Activated CD4-positive, CD25-positive, alpha-beta regulatory T cell treated with anti-CD3 and anti-CD28 coated beads, Interleukin-2, amount 50 U/mL, for 24 hours (primary cell): ENCODE data around the gene LPCAT1.
"Not testable (repeated sequence)": the region's sequence is repeated elsewhere in the genome, so short reads cannot be mapped to it uniquely, and the experiment has no call there.

Experiments used
- ATAC-seq, 2 donors: fragments of 150-1000 bp; cut with Tn5 transposase; one replicate each; pipeline ENCODE4 v1.10.0; 2021; ENCODE audit warnings: mild to moderate bottlenecking in 1 of 2, moderate library complexity in 1 of 2

Gene LPCAT1

GRCh38 chr5:1540166-1540565 is 16.4 kb upstream of the LPCAT1 start:
- ATAC-seq, result no peak

- ATAC-seq, result not testable (repeated sequence)
Measured at GRCh38 chr5:1539393-1540161, 15.8 kb upstream of the LPCAT1 start.

- no peak for ATAC-seq
Measured at GRCh38 chr5:1538741-1539392, 15.1 kb upstream of the LPCAT1 start.

DNA sequence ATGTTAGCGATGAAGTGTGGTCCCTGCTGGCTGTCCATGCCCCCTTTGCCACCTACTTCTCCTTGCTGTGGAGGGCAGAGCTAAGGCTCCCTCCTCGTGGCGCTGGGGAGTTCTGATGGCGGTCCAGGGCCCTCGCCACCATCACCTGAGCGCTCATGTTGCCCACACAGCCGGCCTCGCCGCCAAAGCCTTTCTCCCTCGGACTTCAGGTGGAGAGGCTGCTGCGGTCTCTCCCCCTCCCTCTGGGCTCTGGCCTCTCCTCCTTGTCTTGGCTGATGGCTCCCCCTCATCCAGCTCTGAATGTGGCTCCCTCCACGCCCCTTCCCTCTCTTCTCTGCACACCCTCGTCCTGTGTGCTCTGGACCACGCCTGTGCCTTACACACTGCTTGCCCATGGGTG is 14.5 kb upstream of the LPCAT1 start:
- no peak for ATAC-seq

DNA sequence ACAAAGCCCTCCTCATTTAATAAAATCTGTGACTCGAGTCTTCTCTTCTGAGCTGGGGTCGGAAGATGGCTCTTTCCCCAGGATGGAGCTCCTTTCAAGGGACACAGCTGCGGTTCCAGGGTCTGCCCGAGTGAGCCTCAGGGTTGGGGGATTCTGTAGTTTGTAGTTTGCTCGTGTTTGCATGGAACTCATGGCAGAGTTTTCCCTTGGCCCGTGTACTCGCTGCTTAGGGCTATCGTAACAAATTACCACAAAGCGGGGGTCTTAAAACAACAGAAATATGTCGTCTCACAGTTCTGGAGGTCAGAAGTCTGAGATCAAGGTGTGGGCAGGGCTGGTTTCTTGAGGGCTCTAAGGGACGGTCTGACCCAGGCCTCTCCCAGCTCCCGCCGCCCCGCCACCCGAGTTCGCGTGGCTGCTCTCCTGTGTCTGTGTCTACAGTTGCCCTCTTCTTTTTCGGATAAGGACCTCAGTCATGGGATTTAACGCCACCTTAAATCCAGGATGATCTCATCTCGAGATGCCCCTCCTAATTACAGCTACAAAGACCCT is 13.9 kb upstream of the LPCAT1 start:
- ATAC-seq, result no peak

- no peak for ATAC-seq
Measured at GRCh38 chr5:1536871-1537602, 13.3 kb upstream of the LPCAT1 start.

DNA sequence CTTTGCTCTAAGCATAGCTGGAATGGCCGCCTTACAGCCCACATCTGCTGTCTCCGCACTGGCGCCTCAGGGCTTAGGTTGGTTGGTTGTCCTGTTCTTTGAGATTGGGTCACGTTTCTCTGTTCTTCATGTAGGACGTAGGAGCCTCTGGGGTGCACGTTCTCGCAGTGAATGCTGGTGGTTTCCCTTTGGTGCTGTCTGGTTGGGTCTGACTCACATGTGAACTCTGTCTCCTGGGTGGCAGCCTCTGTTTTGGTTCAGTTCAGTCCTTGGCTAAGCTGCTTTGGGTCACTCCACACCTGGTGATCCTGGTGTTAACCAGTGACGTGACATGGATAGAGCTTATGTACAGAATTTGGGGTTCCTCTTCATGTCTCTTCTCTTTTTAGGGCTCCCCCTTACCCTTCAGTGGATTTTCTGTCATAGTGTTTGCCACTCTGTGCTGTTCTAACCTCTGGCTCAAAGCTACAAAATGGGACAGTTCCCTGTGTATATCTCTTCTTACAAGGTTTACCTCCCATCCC is 12.6 kb upstream of the LPCAT1 start:
- peak; percentile 100 for ATAC-seq

GRCh38 chr5:1535646-1536045 is 11.9 kb upstream of the LPCAT1 start:
- ATAC-seq, result no peak

DNA sequence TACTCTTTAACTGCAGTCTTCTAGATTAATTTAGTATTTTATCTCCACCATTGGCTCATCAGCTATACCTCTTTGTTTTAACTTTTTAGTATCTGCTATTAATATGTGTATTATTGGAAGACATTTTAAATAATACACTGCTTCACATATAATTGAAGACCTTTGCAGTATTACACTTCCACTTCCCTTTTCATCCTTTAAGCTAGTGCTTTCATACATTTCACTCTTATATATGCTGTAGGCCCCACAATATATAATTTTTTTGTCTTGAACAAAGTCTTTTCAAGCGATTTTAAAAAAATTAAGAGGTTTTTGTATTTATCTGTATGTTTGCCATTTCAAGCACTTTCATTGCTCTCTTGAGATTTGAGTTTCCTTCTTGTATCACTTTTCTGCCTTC is 8.6 kb upstream of the LPCAT1 start:
- ATAC-seq, result no peak

DNA sequence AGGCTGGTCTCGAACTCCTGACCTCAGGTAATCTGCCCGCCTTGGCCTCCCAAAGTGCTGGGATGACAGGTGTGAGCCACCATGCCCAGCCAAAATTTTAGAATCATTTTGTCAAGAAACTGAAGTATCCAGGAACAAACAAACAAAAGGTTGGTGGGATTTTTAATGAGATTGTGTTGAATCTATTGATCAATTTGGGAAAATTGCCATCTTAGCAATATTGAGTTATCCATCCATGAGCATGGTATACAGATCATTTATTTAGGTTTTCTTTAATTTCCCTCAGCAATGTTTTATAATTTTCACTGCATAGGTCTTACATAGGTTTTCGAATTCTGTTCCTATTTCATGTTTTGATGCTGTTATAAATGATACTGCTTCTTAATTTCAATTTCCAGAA is 5.7 kb upstream of the LPCAT1 start:
- ATAC-seq, result no peak

GRCh38 chr5:1527533-1528205 is 3.9 kb upstream of the LPCAT1 start:
- ATAC-seq, result no peak

DNA sequence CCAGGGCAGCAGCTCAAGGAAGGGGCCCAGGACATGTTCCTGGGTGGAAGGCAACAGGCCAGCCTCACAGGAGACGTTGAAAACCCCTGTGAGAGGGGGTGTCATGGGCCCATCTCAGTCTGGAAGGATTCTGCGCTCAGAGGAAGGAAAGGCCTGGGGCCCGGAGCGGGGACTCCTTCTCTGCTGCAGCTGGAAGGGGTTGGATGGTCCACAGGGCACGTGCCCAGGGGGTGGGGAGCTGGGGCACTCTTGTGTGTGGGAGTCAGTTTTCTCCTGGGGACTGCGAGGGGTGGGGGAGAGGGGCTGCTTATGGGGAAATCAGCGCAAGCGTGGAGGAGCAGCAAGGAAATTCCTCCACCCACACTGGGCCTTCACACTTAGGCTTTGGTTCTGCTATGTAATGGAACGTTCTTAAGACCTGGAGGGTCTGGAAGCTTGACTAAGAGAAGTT is 2.9 kb upstream of the LPCAT1 start:
- ATAC-seq, result no peak

GRCh38 chr5:1526190-1526631 is 2.5 kb upstream of the LPCAT1 start:
- no peak for ATAC-seq

- no peak for ATAC-seq
Measured at GRCh38 chr5:1525624-1526189, 1.9 kb upstream of the LPCAT1 start.

DNA sequence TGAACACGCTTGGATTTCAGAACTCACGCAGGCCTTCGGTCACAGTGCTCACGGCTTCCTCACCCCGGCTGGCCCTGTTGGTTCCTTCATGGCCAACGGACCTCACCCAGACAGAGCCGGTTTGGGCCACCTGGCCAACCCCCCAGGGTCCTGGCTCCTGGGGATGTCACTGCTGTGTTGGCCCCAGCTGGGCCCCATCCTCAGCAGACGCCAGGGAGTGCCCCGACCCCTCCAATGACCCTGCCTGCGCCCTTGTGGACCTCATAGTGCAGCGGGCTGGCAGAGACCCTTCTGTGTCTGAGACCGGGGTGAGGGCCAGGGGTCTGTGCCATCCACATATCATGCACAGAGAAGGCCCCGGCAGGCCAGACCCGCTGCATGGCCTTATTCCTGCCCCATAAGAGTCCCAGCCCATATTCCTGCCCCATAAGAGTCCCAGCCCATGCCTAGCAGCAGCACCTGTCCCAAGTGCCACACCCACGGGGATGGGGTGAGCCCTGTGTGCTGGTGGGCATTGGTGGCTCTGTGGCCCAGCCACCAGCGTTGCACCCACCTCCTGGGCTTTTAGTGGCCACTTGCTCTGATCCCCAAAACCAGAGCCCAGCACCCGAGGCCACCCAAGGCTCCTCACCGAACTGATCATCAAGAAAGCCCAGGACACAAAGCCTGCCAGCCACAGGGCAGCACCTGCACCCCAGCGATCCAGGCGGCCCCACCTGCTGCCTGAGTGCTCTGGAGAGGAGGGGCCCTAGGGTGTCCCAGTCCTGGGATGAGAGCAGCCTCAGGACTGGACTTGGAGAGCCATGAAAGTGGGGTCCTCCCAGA is 1.3 kb upstream of the LPCAT1 start:
- ATAC-seq, result no peak

DNA sequence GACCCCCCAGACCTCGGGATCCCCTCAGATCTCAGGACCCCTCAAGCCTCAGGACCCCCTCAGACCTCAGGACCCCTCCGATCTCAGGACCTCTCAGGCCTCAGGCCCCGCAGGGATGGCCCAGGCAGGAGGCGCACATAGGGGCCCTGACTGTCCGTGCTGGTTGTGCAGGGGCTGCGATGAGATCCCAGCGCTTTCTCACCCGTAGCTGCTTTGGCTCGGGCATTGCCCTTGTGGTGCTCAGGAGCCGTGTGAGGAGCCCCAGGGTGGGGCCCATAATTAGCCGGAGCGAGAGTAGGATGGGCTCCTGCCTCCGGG is 680 bp upstream of the LPCAT1 start:
- no peak for ATAC-seq

DNA sequence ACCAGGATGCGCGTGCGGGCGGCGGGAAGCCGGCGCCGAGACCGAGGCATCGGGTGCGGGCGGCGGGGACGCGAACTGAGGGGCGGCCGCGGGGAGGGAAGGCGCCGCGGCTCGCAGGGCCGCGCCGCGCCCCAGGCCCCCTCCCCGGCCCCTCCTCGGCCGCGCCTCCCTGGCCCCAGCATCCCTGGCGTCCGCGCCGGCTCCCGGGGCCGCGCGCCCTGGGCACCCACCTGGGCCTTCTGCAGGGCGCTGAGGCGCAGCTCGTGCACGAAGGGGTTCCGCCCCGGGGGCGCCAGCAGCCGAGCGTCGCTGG is 324 bp downstream of the LPCAT1 start:
- ATAC-seq, result peak; percentile 44 to 51

DNA sequence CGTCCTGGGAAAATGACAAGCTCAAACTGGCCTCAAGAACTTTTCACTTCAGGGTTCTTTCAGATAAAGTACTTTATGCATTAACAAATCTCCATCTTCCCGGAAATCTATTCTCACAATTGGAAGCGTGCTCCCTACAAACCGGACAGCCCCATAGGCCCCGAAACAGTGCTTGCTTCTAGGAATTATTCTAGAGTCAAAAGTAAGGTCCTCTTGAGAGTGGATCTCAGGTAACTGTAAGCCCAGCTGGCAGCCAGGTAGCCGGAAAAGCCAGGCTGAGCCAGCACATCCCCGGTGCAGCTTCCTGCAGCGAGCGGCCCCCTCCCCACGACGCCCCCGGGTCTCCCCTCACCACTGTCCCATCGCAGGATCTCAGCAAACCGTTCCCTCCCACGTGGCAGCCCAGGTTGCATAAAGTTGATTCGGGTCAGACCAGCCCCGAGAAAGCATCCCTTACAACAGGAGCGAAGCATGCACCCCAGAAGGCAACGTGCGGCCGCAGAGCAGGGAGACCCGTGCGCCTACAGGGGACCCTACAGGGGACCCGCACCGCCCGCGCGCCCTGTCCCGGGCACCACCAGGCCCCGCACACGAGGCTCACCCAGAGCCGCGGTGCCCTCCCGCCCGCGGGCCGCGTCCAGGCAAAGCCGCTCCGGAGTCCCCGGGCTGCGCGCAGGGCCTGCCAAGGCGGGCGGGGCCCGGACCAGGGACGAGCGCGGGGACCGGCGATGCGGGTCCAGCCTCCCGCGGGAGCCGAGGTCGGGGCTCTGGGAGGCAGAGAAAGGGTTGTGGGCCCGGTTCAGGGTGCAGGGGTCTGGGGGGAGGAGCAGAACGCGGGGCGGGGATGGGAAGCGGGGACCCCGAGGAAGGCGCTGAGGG is 920 bp downstream of the LPCAT1 start:
- peak in 1 of 2 donors; percentile 5 for ATAC-seq

DNA sequence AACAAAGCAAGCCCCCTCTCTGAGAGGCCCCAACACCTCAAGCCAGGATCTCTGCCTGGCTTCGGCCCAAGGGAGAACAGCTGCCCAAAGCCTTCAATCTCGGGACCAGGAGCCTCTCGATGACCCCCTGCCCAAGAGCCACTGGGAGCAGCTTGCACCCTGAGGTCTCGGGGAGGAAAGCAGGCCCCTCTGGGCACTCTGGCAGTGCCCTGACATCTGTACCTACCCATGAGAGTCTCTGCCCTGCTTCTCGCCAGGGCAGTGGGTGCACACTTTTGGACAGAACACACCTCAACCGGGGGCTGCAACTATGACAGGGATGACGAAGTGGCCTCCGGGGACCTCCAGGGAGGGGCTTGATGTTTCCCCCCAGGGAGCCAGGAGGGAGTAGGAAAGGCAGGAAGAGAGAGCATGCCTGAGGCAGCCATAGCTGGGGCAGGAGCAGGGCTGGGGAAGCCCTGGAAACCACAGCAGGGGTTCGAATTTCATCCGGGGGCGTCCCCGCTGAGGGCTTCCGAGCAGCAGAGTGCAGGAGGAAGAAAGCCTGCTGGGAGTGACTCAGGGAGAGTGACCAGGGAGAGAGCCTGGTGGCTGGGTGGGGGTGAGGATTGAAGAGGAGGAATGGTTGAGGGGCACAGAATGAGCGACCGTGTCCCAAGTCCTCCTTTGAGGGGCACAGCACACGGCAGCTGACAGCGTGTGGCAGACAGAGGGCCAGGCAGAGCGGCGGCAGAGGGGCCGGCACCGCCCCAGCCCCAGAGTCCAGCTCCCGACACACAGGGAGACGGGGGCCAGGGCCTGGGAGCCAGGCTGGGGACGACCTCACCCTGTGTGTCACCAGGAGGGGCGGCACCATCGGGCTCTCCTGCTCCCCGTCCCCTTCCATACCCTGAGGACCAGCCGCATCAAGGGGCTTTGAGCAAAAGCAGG is 1.8 kb downstream of the LPCAT1 start:
- no peak for ATAC-seq
